Activated gamma-delta T cell (primary cell): Measurements from ENCODE around the gene BCAP31.

Experiments used
- DNase-seq: peaks from one replicate; lab custom pipeline; 2025; lab: John Stamatoyannopoulos, UW
- total RNA-seq, 2 donors: gene quantifications; one replicate each; lab custom pipeline; 2026; lab: John Stamatoyannopoulos, UW

Gene BCAP31
- total RNA-seq = 62.2 to 68.0 reads per million in 2 donors

GRCh38 chrX:153724252-153725038 lies at the start of gene BCAP31, which contains the start of gene ABCD1:
BCAP31 (minus strand) TSS chrX:153724387; CDS start chrX:153723244, 1,143 bp downstream.
ABCD1 (plus strand) TSS chrX:153724856; CDS start chrX:153725267, 411 bp downstream.
- peak; percentile 89 for DNase-seq

- no peak for DNase-seq
Measured at GRCh38 chrX:153773218-153773611, 49.0 kb upstream of the BCAP31 start.

GRCh38 chrX:153772316-153773217 lies 48.4 kb upstream of the BCAP31 start:
- no peak for DNase-seq

GRCh38 chrX:153771415-153772315 lies 47.5 kb upstream of the BCAP31 start:
- DNase-seq = no peak

- DNase-seq = no peak
Measured at GRCh38 chrX:153770601-153771414, 46.6 kb upstream of the BCAP31 start.

- DNase-seq = no peak
Measured at GRCh38 chrX:153769865-153770600, 45.8 kb upstream of the BCAP31 start.

- DNase-seq = no peak
Measured at GRCh38 chrX:153769158-153769864, 45.1 kb upstream of the BCAP31 start.

- no peak for DNase-seq
Measured at GRCh38 chrX:153768311-153769157, 44.3 kb upstream of the BCAP31 start.

GRCh38 chrX:153767674-153768055 lies 43.5 kb upstream of the BCAP31 start:
- DNase-seq = no peak

GRCh38 chrX:153766871-153767673 lies 42.9 kb upstream of the BCAP31 start:
- no peak for DNase-seq

GRCh38 chrX:153766098-153766817 lies 42.1 kb upstream of the BCAP31 start:
- no peak for DNase-seq

GRCh38 chrX:153765138-153766079 lies 41.2 kb upstream of the BCAP31 start:
- no peak for DNase-seq

- no peak for DNase-seq
Measured at GRCh38 chrX:153764786-153765137, 40.6 kb upstream of the BCAP31 start.

- DNase-seq = peak; percentile 55
Measured at GRCh38 chrX:153763989-153764755, 40.0 kb upstream of the BCAP31 start, which contains the start of gene PLXNB3. PLXNB3 (plus strand) TSS chrX:153764249; CDS start chrX:153765536, 1,287 bp downstream.
